HG03460 (cell line): ENCODE measurements around the gene CADM2.
"Not testable (repeated sequence)": the region's sequence is repeated elsewhere in the genome, so short reads cannot be mapped to it uniquely, and the experiment has no call there.

Experiments used
- ATAC-seq: cut with Tn5 transposase; IDR thresholded peaks from one replicate; pipeline ENCODE4 v1.9.1; 2021; ENCODE audit not compliant: unreplicated experiment

The CADM2 gene

DNA sequence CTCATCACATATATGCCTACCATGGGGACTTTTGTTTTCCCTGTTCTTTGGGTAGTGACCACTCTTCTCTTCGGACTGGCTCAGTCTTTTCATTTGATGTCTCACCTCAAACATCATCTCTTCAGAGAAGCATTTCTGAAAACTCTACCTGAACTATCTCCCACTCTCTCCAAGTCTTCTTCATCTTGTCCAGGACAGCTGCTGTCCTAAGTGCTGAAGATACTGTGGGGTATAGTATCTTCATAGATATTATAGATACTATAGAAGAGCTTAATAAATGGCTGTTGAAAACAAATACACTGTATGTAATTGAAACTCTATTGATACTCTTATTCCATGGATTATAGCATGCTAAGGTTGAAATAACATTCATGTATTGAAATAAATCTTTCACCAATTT is 672.3 kb downstream of the CADM2 start:
- no peak for ATAC-seq

DNA sequence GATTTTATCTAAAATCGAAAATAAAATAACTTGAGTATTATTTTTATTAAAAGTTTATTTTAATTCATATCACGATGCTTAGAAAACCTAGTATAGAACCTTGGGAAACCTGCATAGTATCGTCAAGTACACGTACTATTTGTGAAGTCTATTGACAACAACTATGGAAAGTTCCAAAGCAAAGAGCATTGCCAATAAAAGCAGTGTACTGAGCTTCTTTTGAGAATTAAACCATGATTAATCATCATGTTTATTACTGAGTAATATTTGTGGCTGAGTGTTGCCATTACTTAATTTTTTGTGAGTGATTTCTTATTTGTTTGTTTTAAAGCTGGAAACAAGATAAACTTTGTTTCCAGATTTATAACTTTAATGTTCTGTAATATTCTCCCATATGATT is 674.1 kb downstream of the CADM2 start:
- no peak for ATAC-seq

DNA sequence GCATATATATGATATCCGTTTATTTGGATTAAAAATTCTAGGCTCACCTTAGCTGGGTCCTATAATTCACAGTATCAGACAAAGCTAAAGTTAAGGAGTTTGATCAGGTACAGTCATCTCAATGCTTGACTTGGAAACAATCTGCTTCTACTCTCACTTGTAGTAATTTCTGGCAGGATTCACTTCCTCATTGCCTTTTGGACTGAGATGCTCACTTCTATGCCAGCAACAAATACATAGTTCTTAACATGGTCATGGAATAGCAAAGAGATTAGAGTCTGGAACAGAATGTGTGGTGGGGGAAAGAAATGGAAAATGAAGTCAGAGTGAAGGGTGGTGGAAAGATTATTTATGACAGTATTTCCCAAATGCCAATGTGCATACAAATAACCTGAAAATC is 693.6 kb downstream of the CADM2 start:
- ATAC-seq: no peak

DNA sequence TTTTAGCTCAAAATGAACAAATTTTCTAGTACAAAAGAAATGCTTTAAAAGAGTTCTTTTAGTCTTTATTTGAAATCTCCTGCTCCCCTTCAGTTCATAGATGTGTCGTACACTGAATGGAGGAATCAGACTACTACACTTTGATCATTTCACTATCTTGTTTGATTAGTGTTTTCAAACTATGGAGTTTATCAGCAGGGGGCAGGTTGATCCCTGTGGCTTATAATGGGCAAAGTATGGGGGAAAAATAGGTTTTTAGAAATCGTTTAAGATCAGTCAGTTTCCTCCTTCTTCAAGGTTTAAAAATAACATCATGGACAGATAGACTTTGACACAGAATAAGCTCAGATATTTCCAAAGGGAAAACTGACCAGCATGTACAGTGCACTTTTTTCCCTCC is 701.7 kb downstream of the CADM2 start:
- no peak for ATAC-seq

DNA sequence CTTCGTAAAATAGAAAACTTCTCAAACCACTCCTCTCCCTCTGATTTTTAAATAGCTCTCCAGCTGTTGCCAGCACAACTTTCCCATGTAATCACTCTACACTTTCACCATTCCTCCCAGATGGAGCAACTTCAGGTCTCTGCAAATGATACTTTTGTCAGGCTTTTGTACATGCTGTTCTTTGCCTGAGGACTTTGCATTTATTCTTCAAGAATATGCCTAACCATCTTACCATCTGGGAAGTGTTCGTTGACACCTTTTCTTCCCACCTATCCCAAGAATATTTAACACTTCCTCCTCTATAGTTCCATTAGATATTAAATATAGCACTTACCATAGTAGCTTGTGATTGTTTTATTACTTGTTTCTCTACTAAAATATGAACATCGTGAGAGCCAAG is 703.7 kb downstream of the CADM2 start:
- ATAC-seq: no peak

DNA sequence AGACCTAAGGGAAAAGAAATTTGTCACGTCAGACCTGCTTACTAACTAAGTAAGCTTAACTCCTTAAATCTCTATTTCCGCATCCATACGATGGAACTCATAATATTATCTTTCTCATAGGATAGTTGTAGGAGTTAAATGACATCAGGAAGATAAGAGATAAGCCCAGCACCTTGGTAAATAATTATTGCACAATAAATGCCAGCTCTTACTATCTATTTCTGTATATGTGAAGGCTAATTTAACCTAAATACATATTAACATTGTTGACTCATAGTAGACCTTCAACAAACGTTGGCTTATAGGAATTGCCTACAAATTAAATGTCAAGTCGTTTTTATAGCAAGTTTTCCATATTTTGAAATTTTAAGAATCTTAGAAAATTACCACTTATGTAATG is 709.0 kb downstream of the CADM2 start:
- no peak for ATAC-seq

DNA sequence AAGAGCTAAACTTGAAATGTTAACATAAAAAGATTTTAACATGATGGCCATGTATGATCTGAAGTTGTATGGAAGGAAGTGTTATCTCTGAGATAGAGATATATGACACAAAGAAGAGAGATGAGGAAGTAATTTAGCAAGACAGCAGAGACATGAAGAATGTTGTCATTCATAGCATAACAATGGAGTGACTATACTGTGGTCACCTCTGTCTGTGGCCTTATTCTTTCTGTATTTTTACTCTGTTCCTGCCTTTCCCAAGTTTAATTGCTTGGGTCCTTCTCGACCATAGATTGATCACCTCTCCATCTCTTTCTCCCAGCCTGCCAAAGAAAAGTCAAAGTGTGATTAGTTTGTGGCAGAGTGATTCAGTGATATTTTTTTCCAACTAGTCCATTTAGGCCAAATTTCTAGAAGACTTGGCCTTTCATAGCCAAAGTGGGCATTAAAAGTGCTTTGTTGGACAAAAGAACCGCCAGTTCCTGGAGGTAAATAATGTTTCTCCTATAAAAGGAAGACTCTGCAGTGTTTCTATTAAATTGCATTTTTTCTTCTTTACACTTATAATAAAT is 711.9 kb downstream of the CADM2 start:
- ATAC-seq: no peak

DNA sequence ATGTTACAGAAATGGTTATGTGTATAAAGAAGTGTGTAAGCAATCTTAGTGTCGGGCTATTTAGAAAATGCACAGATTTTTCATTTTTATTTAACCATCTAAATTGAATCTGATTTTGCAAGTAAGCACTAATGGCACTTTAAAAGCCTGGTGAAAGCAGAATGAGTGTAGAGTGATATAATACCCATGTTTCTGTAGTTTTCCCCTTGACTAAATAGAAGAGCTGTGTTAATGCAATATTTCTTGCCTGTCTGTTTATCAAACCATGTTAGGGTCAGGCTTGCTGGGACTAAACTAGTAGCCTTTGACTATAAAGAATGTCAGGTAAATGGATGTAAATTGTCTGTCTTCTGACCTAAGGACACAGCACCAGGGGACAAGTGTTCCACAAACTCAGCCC is 714.0 kb downstream of the CADM2 start:
- no peak for ATAC-seq

DNA sequence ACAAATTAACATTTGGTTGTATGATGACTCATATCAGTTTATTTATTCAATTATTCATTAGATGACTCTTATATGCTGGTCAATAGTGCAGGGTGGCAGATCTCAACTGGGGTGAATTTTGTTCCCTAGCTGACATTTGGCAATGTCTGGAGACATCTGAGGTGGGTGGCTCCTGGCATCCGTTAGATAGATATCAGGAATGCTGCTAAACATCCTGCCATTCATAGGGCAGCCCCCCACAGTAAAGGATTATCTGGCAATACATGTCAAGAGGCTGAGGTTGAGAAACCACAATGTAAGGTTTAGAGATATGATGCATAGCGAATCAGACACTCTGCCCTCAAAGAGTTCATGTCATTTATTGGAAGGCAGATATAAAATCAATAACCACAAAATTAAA is 719.9 kb downstream of the CADM2 start:
- ATAC-seq: no peak

DNA sequence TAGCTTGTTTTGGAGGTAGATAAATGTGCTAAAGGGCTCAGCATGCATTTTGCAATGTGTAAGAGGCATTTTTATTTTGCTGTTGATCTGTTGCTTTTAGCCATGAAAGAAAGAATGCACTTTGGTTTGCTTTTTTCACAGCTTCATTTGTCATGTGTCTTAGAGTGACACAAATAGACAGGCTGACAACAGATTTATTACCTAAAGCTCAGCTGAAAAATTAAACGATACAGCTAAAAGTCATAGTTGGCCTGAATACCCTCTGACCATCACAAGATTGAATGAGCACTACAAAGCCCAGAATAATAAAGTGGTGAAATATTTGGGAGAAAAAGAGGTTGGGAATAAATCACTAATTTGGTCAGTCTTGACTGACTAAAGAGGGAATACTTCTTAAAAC is 723.1 kb downstream of the CADM2 start:
- ATAC-seq: no peak

DNA sequence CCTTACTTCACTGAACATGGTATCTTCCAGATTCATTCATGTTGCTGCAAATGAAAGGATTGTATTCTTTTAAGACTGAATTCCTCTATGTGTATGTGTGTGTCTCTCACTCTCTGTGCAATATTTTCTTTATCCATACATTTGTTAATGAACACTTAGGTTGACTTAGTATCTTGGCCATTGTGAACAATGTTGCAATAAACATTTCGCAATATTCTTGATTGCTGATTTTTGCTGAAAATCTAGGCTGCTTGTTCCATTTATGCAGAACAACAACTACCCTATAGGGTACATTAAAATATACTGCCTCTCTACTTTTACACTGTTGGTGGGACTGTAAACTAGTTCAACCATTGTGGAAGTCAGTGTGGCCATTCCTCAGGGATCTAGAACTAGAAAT is 732.4 kb downstream of the CADM2 start:
- no peak for ATAC-seq

DNA sequence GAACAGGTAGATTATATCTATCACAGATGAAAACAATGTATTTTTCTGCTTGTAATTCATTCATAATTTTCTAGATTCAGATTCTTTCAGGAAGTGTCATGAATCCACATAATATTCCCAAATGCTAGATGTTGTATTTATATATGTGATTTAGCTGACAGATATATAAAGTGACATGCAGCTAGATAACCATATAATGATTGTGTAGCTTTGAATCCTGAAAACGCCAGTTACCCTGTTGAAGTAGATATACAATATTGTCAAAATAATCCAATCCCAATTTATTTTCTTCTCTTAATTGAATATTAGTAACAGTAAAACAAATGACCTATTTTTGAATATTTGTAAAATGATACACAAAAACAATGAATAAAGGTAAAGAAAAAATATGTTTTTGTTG is 738.4 kb downstream of the CADM2 start:
- no peak for ATAC-seq

DNA sequence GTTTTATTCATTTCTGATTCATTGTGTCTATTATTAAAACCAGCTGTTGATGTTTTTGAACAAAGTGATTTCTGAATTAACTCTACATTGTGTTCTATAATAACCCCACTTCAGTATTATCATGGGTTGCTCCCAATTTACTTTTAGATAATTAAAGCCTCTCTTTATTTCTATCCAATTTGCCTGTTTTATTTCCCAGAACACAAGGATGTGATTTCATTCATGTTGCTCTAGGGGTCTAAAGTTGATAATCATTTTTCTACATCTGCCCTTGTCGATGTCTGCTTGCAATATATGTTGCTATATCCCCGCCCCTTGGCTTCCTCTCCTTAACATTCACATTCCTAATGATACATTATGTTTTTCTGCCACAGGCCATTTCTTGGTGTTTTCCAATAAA is 747.3 kb downstream of the CADM2 start:
- ATAC-seq: no peak

DNA sequence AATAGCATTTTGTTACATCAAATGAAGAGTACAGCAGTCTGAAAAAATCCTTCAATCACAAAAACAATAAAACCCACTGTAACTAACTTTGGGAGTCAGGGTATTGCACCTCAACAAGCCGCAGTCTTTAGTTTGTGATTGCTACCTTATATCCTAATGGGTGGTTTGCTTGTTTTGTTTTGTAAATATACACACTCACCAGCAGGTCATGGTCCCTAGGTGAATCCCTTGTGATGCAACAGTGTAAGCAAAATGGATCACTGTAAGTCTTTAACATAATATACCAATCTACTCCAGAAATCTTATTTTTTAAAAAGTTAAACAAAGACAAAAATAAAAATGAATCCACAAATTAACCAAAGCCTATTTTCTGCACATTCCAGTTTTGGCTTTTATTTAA is 749.5 kb downstream of the CADM2 start:
- not testable (repeated sequence) for ATAC-seq

DNA sequence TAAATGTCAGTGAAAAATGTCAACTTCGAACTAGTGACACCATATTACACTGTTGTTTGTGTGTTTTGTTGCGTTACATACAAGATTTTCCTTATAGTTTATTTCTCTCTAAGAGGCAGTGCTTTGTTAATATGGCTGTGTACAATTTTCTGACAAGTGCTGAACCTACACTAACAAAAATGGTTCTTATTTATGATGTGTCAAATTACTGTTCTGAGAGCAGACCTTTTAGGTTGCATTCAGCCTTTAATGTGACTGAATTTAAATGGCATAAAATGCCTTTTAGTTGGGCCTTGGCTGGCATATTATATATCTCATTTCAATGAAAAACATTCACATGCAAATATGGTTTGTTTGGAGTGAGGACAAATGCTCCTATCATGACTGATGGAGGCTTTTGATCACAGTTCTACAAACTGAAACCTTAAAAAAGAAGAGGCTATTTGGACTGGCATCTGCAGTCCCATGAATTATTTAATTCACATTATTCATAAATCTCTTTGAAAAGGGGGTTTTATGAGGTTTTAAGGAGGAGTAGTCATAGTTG is 750.6 kb downstream of the CADM2 start:
- ATAC-seq: no peak

DNA sequence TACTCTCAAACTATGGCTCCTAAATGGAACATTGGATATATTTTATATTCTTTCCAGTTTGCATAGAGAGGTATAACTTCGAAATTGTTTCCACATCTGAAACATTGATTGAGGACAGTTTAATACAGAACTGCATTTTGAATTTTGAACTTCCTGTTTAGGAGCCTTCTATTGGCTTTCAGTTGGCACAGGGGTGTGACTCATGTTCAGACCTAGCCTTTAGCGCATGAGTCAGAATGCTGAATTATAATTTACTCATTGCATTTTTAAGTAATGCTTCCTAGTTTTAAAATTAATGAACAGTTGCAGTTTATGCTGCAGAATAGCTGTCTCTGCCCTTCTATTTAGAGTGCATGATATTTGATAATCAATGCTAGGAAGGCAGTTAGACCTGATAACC is 751.7 kb downstream of the CADM2 start:
- no peak for ATAC-seq

DNA sequence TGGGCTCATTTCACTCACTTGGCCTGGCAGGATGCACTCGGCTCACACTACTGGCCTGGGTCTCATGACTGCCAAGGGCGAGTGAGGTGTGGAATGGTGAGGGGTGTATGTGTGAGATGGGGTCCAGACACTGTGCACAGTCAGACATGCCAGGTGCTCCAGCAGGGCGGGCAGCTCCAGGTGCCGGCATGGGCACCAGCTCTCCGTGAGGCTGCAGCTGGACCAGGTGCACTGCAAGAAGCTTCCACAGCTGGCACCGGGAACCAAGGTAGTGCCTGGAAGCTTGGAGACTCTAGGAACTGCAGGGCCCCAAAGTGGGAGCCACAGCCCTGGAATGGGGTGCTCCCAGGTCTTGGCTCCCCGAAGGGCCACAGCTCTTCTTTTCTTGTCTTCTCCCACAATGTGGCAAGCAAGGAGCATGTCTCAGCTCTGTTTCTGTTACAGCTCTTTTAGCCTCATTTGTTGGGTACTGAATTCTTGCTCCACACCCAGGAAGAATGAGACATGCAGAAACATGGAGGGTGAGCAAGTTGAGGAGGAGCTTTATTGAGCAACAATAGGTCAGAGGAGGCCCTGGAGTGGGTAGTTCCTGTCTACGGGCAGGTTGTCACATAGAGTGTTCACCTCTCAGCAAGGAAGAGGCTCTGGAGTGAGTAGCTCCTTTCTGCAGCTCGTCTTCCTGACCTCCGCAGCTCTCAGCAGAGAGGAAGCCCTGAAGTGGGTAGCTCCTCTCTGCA is 762.8 kb downstream of the CADM2 start:
- no peak for ATAC-seq

DNA sequence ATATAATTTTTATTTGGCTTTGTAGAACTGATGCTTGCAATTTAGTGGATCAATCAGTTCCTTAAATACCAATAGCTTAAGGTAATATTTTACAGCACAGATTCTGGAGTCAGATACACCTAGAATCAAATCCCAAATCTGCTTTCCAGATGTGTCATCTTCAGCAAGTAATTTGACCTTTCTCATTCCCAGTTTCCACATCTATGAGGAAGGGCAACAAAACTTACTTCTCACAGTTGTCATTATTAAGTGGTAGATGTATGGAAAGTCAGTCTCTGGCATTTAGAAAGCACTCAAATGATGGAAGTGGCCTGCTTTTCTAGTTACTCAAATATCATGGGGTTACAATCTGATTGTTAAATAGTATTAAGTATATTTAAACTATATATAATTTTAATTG is 767.0 kb downstream of the CADM2 start:
- no peak for ATAC-seq

DNA sequence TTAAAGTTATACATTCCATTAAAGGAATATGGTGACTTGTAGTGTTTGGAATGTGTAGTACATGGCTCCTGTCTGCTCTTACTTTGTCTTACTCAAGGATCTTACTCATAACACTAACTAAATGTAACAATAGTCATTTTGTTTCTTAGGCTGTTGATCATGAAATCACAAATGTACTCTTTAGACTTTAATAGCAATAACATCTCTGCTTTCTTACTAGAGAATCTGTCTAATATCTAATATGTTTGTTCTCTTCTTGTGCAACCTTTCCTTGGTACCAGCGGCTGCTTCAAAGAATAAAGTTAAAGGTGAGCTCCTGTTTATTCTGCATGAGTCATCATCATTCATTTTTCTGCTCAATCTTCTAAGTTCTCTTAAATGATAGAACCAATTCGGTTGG is 767.5 kb downstream of the CADM2 start:
- ATAC-seq: no peak

DNA sequence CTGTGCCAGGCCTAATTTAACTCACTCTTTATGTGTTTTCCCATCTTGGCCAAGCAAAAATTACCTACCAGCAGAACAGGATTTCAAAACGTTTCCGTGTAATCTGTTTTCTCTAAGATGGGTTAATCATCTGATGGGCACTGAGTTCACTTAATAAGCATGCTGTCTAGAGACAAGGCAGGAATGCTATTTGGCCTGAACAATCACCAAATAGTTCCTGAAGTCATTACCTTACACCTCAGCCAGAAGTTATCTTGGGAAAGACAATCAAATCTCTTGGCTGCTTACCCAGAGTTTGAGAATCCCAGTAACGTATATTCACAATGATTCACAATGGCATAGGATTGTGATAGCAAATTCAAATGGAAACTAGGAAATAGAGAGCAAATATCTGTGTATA is 779.1 kb downstream of the CADM2 start:
- no peak for ATAC-seq

DNA sequence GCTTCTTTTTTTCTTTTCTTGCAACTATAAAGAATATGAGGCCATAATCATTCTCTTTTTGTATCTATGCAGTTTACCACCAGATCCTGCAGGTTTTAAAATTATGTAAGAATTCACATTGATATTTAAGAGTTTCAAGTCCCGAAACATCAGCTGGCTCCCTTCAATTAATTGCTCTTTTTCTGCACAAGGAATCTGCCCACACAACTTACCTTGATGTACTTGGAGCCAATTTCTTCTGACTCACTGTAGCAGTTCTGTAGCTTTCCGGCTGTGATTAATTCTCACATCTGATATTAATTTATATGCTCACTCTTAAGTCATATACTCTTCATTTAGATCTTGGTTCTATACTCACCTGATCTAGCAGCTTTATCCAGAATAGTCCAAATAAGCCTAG is 781.8 kb downstream of the CADM2 start:
- no peak for ATAC-seq

DNA sequence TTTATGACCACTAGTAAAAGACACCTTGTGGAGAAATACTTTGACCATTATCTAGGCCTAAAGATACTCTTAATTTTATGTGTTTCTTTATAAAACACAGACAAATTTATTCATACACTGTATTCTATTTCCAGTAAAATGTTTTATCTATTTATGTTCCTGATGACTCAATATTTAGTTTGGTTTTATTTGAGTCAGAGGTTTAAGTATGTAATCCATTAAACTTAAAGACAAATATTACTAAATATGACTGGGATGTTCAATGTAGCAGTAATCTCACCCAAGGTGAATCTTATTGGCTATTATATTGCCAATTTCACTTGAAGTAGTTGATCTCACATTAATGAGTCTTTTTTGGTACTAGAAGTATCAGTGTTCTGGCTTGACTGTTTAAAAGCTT is 799.7 kb downstream of the CADM2 start:
- ATAC-seq: no peak

DNA sequence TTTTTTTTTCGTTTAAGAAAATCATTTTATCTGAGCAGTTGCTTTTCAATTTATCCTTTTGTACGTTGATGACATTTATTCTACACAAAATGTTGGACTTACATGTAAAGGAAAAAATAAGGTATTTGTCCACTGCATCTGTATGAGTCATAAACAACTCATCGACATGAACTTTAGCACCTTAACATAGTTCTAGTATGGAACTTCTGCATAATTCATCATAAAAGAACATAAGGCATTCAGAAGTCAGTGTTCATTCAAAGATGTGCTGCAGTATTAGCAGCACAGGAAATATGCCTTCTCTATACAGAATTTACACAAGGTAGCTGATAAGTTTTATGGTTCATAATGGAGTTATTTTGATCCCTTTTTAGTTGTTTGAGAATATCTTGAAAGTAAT is 801.6 kb downstream of the CADM2 start:
- no peak for ATAC-seq
